HepG2 (cell line): ENCODE data around the gene ANG. TPM values are rescaled to one million over a fixed set of nuclear protein-coding genes. Genes with fewer than 3 reads are reported as not detected.

Experiments used
- CBX5 ChIP-seq: sonication (generic); formaldehyde crosslinking; IDR thresholded peaks from 2 replicates; pipeline ENCODE4 v1.4.0; 2020; ENCODE audit warnings: missing genetic modification reagents, borderline replicate concordance
- HNRNPK ChIP-seq: fragments of 200-400 bp; formaldehyde crosslinking; IDR thresholded peaks from 2 replicates; pipeline ENCODE4 v1.6.1; 2018; ENCODE audit warnings: low read length, low read depth, moderate library complexity, mild to moderate bottlenecking; ENCODE audit not compliant: poor library complexity, severe bottlenecking
- ISL2 ChIP-seq: sonication (generic); formaldehyde crosslinking; IDR thresholded peaks from 2 replicates; pipeline ENCODE4 v1.5.0; 2020; ENCODE audit warnings: missing genetic modification reagents
- SATB2 ChIP-seq: sonication (generic); formaldehyde crosslinking; IDR thresholded peaks from 2 replicates; pipeline ENCODE4 v1.5.0; 2020; ENCODE audit warnings: missing genetic modification reagents
- ZNF354B ChIP-seq: sonication (generic); formaldehyde crosslinking; IDR thresholded peaks from 2 replicates; pipeline ENCODE4 v1.8.0; 2022; ENCODE audit warnings: mild to moderate bottlenecking, missing genetic modification reagents
- ZNF549 ChIP-seq: sonication (generic); formaldehyde crosslinking; IDR thresholded peaks from 2 replicates; pipeline ENCODE4 v1.5.0; 2020; ENCODE audit warnings: missing genetic modification reagents
- ZNF761 ChIP-seq: sonication (generic); formaldehyde crosslinking; conservative IDR thresholded peaks from 2 replicates; pipeline ENCODE4 v1.4.0; 2020; ENCODE audit warnings: mild to moderate bottlenecking, missing genetic modification reagents
- polyA plus RNA-seq, 8 experiments: library from polyadenylated mRNA; depleted of rRNA in 3 of 8; stranded (reverse) in 7 of 8; unstranded in 1 of 8; fragments of >200 nt; fragmentation: Illumina TruSeq in 4 of 8; extraction: Trizol in 4 of 8; gene quantifications; 2 replicates each; pipeline versions ENCODE4 v1.2.1 to v1.2.3, GENCODE V29; 2011 to 2016; ENCODE audit warnings: low read depth in 4 of 8, missing spikeins in 1 of 8, mixed read lengths in 1 of 8; ENCODE audit not compliant: insufficient read depth in 1 of 8
- total RNA-seq, 5 experiments: library from RNA; depleted of rRNA; stranded (reverse); fragments of >200 nt; fragmentation: Illumina TruSeq; extraction: Trizol; gene quantifications; 2 replicates each; pipeline ENCODE4 v1.2.3, GENCODE V29; 2016; ENCODE audit warnings: low read depth in 1 of 5
- TF ChIP-seq, protein P1 (sequence below): sonication (generic); formaldehyde crosslinking; IDR thresholded peaks from 2 replicates; pipeline ENCODE4 v1.4.0; 2020; ENCODE audit warnings: mild to moderate bottlenecking, missing genetic modification reagents, borderline replicate concordance
- TF ChIP-seq, protein P2 (sequence below): sonication (generic); formaldehyde crosslinking; IDR thresholded peaks from 2 replicates; pipeline ENCODE4 v1.5.0; 2020; ENCODE audit warnings: missing genetic modification reagents
- TF ChIP-seq, protein P3 (sequence below): sonication (generic); formaldehyde crosslinking; IDR thresholded peaks from 2 replicates; pipeline ENCODE4 v1.5.0; 2020; ENCODE audit warnings: mild to moderate bottlenecking, missing genetic modification reagents, borderline replicate concordance
- TF ChIP-seq, protein P4 (sequence below): sonication (generic); formaldehyde crosslinking; IDR thresholded peaks from 2 replicates; pipeline ENCODE4 v1.5.0; 2020; ENCODE audit warnings: missing genetic modification reagents
- TF ChIP-seq, protein P5 (sequence below): sonication (generic); formaldehyde crosslinking; IDR thresholded peaks from 2 replicates; pipeline ENCODE4 v1.4.0; 2020; ENCODE audit warnings: missing genetic modification reagents

Gene ANG
- total and polyA plus RNA-seq, 2 of the 13 experiments (the other 11 are each of a cell fraction or from before 2014, with no cell fraction given), result 83.6 to 401 TPM

DNA sequence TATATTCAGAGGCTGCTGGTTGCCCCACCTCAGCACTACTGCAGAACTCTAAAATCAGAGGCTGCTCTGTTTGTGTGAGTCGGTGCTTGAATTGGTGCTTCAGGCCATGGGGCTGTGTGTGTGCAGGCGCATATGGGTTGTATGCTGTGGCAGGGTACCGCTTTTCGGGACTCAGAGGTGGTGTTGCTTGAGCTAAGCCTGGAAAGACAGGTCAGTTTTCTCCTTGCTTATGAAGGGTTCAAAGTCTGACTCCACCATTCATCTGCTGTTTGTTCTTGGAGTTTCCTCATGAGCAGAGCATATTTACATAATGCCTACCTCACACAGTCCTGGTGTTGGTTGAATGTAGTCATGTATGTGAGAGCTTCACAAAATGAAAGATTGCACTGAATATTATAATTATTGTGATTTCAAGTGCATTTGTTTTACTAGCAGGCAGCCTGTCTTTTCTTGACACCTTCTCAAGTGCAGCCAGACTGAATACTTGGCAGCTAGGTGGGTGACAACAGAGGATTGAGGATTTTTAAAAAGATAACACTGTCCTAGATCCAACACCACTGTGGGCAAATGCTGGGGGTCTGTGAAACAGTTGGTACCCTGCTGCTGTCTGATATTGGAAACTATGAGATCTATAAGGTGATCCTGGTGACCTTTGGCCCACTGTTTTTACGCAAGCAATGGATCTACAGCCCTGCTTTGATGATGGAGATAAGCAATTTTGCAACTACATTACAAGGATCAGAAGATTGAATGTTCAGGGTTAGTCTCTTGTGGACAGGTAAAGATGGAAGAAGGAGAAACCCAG lies 1.0 kb upstream of the ANG start (continued):
- TF ChIP-seq, protein P1, sequence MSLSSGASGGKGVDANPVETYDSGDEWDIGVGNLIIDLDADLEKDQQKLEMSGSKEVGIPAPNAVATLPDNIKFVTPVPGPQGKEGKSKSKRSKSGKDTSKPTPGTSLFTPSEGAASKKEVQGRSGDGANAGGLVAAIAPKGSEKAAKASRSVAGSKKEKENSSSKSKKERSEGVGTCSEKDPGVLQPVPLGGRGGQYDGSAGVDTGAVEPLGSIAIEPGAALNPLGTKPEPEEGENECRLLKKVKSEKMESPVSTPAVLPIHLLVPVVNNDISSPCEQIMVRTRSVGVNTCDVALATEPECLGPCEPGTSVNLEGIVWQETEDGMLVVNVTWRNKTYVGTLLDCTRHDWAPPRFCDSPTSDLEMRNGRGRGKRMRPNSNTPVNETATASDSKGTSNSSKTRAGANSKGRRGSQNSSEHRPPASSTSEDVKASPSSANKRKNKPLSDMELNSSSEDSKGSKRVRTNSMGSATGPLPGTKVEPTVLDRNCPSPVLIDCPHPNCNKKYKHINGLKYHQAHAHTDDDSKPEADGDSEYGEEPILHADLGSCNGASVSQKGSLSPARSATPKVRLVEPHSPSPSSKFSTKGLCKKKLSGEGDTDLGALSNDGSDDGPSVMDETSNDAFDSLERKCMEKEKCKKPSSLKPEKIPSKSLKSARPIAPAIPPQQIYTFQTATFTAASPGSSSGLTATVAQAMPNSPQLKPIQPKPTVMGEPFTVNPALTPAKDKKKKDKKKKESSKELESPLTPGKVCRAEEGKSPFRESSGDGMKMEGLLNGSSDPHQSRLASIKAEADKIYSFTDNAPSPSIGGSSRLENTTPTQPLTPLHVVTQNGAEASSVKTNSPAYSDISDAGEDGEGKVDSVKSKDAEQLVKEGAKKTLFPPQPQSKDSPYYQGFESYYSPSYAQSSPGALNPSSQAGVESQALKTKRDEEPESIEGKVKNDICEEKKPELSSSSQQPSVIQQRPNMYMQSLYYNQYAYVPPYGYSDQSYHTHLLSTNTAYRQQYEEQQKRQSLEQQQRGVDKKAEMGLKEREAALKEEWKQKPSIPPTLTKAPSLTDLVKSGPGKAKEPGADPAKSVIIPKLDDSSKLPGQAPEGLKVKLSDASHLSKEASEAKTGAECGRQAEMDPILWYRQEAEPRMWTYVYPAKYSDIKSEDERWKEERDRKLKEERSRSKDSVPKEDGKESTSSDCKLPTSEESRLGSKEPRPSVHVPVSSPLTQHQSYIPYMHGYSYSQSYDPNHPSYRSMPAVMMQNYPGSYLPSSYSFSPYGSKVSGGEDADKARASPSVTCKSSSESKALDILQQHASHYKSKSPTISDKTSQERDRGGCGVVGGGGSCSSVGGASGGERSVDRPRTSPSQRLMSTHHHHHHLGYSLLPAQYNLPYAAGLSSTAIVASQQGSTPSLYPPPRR, result peak; percentile 43; the same call in 1 of the 2 replicates
- TF ChIP-seq CBX5 (CRISPR knock-in tag) (no peak), ZNF761 (peak; percentile 10; the same call in 1 of the 2 replicates), SATB2 (no peak), HNRNPK (no peak), ISL2 (CRISPR knock-in tag) (peak; percentile 63), ZNF354B (CRISPR knock-in tag) (0 out of 2 replicates have a peak, but pooled peaks have one; percentile 8), ZNF549 (no peak)
- TF ChIP-seq, protein P2, sequence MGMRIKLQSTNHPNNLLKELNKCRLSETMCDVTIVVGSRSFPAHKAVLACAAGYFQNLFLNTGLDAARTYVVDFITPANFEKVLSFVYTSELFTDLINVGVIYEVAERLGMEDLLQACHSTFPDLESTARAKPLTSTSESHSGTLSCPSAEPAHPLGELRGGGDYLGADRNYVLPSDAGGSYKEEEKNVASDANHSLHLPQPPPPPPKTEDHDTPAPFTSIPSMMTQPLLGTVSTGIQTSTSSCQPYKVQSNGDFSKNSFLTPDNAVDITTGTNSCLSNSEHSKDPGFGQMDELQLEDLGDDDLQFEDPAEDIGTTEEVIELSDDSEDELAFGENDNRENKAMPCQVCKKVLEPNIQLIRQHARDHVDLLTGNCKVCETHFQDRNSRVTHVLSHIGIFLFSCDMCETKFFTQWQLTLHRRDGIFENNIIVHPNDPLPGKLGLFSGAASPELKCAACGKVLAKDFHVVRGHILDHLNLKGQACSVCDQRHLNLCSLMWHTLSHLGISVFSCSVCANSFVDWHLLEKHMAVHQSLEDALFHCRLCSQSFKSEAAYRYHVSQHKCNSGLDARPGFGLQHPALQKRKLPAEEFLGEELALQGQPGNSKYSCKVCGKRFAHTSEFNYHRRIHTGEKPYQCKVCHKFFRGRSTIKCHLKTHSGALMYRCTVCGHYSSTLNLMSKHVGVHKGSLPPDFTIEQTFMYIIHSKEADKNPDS, result 0 out of 2 replicates have a peak, but pooled peaks have one; percentile 11
- TF ChIP-seq, protein P3, sequence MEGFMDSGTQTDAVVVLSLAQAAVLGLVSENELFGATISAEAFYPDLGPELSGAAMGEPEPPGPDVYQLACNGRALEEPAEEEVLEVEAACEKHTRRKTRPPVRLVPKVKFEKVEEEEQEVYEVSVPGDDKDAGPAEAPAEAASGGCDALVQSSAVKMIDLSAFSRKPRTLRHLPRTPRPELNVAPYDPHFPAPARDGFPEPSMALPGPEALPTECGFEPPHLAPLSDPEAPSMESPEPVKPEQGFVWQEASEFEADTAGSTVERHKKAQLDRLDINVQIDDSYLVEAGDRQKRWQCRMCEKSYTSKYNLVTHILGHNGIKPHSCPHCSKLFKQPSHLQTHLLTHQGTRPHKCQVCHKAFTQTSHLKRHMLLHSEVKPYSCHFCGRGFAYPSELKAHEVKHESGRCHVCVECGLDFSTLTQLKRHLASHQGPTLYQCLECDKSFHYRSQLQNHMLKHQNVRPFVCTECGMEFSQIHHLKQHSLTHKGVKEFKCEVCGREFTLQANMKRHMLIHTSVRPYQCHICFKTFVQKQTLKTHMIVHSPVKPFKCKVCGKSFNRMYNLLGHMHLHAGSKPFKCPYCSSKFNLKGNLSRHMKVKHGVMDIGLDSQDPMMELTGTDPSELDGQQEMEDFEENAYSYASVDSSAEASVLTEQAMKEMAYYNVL, result no peak
- TF ChIP-seq, protein P4, sequence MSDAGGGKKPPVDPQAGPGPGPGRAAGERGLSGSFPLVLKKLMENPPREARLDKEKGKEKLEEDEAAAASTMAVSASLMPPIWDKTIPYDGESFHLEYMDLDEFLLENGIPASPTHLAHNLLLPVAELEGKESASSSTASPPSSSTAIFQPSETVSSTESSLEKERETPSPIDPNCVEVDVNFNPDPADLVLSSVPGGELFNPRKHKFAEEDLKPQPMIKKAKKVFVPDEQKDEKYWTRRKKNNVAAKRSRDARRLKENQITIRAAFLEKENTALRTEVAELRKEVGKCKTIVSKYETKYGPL (CRISPR knock-in tag), result 0 out of 2 replicates have a peak, but pooled peaks have one; percentile 46
- TF ChIP-seq, protein P5, sequence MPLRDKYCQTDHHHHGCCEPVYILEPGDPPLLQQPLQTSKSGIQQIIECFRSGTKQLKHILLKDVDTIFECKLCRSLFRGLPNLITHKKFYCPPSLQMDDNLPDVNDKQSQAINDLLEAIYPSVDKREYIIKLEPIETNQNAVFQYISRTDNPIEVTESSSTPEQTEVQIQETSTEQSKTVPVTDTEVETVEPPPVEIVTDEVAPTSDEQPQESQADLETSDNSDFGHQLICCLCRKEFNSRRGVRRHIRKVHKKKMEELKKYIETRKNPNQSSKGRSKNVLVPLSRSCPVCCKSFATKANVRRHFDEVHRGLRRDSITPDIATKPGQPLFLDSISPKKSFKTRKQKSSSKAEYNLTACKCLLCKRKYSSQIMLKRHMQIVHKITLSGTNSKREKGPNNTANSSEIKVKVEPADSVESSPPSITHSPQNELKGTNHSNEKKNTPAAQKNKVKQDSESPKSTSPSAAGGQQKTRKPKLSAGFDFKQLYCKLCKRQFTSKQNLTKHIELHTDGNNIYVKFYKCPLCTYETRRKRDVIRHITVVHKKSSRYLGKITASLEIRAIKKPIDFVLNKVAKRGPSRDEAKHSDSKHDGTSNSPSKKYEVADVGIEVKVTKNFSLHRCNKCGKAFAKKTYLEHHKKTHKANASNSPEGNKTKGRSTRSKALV (CRISPR knock-in tag), result no peak
